Neural progenitor cell (in vitro differentiated cells): Measurements from ENCODE around the gene MDGA2.

ENCODE experiments used
- CTCF ChIP-seq: fragments of 200-600 bp; sonication (generic); IDR thresholded peaks from 2 replicates; pipeline ENCODE4 v1.5.1; 2017; ENCODE audit warnings: antibody characterized with exemption, mild to moderate bottlenecking
- EZH2phosphoT487 ChIP-seq: fragments of 200-600 bp; sonication (generic); IDR thresholded peaks from 2 replicates; pipeline ENCODE4 v1.6.1; 2017; ENCODE audit warnings: antibody characterized with exemption

GRCh38 chr14:47485421-47485820, 190.0 kb downstream of the MDGA2 start:
- TF ChIP-seq CTCF = no peak
- no peak for TF ChIP-seq EZH2phosphoT487
